ENCODE results near the gene EEPD1.
"Not testable (repeated sequence)": the region's sequence is repeated elsewhere in the genome, so short reads cannot be mapped to it uniquely, and the experiment has no call there.

Gene EEPD1

GRCh38 chr7:36141351-36141750 is 11.7 kb upstream of the EEPD1 start:
- DNase-seq (ENCODE audit: extremely low spot score): no peak
- TF ChIP-seq L3MBTL2 (conservative IDR thresholded peaks at IDR 0.05) (no peak), FOXA1 (IDR thresholded peaks at IDR 0.05) (no peak), FOXM1 (IDR thresholded peaks at IDR 0.05; ENCODE audit: borderline replicate concordance) (no peak), LEF1 (IDR thresholded peaks at IDR 0.05; ENCODE audit: borderline replicate concordance) (no peak), HDGF (IDR thresholded peaks at IDR 0.05; ENCODE audit: borderline replicate concordance) (no peak), ARNT (IDR thresholded peaks at IDR 0.05) (no peak), BHLHE40 (IDR thresholded peaks at IDR 0.05; ENCODE audit: borderline replicate concordance) (no peak), ZNF384 (IDR thresholded peaks at IDR 0.05) (no peak), SUZ12 (IDR thresholded peaks at IDR 0.05) (no peak), SP1 (IDR thresholded peaks at IDR 0.05) (no peak), FOXK2 (IDR thresholded peaks at IDR 0.05) (no peak)
- POLR2A ChIA-PET: no interaction called here
- CTCF ChIA-PET: no interaction called here

GRCh38 chr7:36141850-36142249 is 11.2 kb upstream of the EEPD1 start:
- TF ChIP-seq FOXA1 (IDR thresholded peaks at IDR 0.05) (no peak), SUZ12 (IDR thresholded peaks at IDR 0.05) (no peak), ELF4 (IDR thresholded peaks at IDR 0.05) (no peak), TARDBP (IDR thresholded peaks at IDR 0.05) (no peak), PKNOX1 (IDR thresholded peaks at IDR 0.05) (no peak), SP1 (IDR thresholded peaks at IDR 0.05) (no peak), L3MBTL2 (conservative IDR thresholded peaks at IDR 0.05) (no peak), NFRKB (IDR thresholded peaks at IDR 0.05) (no peak), FOXK2 (IDR thresholded peaks at IDR 0.05) (no peak), FOXM1 (IDR thresholded peaks at IDR 0.05; ENCODE audit: borderline replicate concordance) (no peak), ARNT (IDR thresholded peaks at IDR 0.05) (no peak), HDGF (IDR thresholded peaks at IDR 0.05; ENCODE audit: borderline replicate concordance) (no peak), CTBP1 (IDR thresholded peaks at IDR 0.05; ENCODE audit: borderline replicate concordance) (no peak), BHLHE40 (IDR thresholded peaks at IDR 0.05; ENCODE audit: borderline replicate concordance) (no peak), LEF1 (IDR thresholded peaks at IDR 0.05; ENCODE audit: borderline replicate concordance) (no peak)
- ChIA-PET POLR2A (no interaction called here), CTCF (no interaction called here)

GRCh38 chr7:36144189-36144588 is 8.9 kb upstream of the EEPD1 start:
- TF ChIP-seq NFRKB (IDR thresholded peaks at IDR 0.05): no peak
- no peak for TF ChIP-seq PKNOX1 (IDR thresholded peaks at IDR 0.05)
- TF ChIP-seq LEF1 (IDR thresholded peaks at IDR 0.05; ENCODE audit: borderline replicate concordance): no peak
- TF ChIP-seq L3MBTL2 (conservative IDR thresholded peaks at IDR 0.05): no peak
- no peak for TF ChIP-seq ELF4 (IDR thresholded peaks at IDR 0.05)
- TF ChIP-seq FOXK2 (IDR thresholded peaks at IDR 0.05): no peak
- no peak for TF ChIP-seq FOXA1 (IDR thresholded peaks at IDR 0.05)
- no peak for TF ChIP-seq ZNF384 (IDR thresholded peaks at IDR 0.05)
- no peak for TF ChIP-seq SP1 (IDR thresholded peaks at IDR 0.05)
- no peak for TF ChIP-seq TARDBP (IDR thresholded peaks at IDR 0.05)
- TF ChIP-seq SUZ12 (IDR thresholded peaks at IDR 0.05): no peak
- no peak for TF ChIP-seq BHLHE40 (IDR thresholded peaks at IDR 0.05; ENCODE audit: borderline replicate concordance)
- no peak for TF ChIP-seq ARNT (IDR thresholded peaks at IDR 0.05)
- no peak for TF ChIP-seq CTBP1 (IDR thresholded peaks at IDR 0.05; ENCODE audit: borderline replicate concordance)
- TF ChIP-seq FOXM1 (IDR thresholded peaks at IDR 0.05; ENCODE audit: borderline replicate concordance): no peak
- no peak for TF ChIP-seq HDGF (IDR thresholded peaks at IDR 0.05; ENCODE audit: borderline replicate concordance)
- CTCF ChIA-PET: interaction anchor here (0.7 to 1.3 kb wide), 3 partner anchors 15 to 63 kb away, joined by 3 to 4 read pairs (median 4); no protein-coding TSS in a partner anchor
- DNase-seq (ENCODE audit: extremely low spot score): no peak
- POLR2A ChIA-PET: no interaction called here

More at GRCh38 chr7:36141850-36142249, 11.2 kb upstream of the EEPD1 start:
- no peak for DNase-seq (ENCODE audit: extremely low spot score)

- ChIA-PET POLR2A (no interaction called here), CTCF (interaction anchor here (1.3 kb wide), 1 partner anchor 19 kb away, joined by 4 read pairs; no protein-coding TSS in a partner anchor)
- DNase-seq (ENCODE audit: extremely low spot score): no peak
- no peak for TF ChIP-seq ZNF384 (IDR thresholded peaks at IDR 0.05)
- no peak for TF ChIP-seq SUZ12 (IDR thresholded peaks at IDR 0.05)
- TF ChIP-seq CTBP1 (IDR thresholded peaks at IDR 0.05; ENCODE audit: borderline replicate concordance): no peak
- no peak for TF ChIP-seq FOXK2 (IDR thresholded peaks at IDR 0.05)
- TF ChIP-seq FOXA1 (IDR thresholded peaks at IDR 0.05): no peak
- TF ChIP-seq NFRKB (IDR thresholded peaks at IDR 0.05): no peak
- TF ChIP-seq ELF4 (IDR thresholded peaks at IDR 0.05): no peak
- no peak for TF ChIP-seq ARNT (IDR thresholded peaks at IDR 0.05)
- TF ChIP-seq HDGF (IDR thresholded peaks at IDR 0.05; ENCODE audit: borderline replicate concordance): no peak
- no peak for TF ChIP-seq BHLHE40 (IDR thresholded peaks at IDR 0.05; ENCODE audit: borderline replicate concordance)
- TF ChIP-seq TARDBP (IDR thresholded peaks at IDR 0.05): no peak
- TF ChIP-seq SP1 (IDR thresholded peaks at IDR 0.05): no peak
- TF ChIP-seq PKNOX1 (IDR thresholded peaks at IDR 0.05): no peak
- TF ChIP-seq LEF1 (IDR thresholded peaks at IDR 0.05; ENCODE audit: borderline replicate concordance): no peak
- TF ChIP-seq FOXM1 (IDR thresholded peaks at IDR 0.05; ENCODE audit: borderline replicate concordance): no peak
These were observed 7.4 kb upstream of the EEPD1 start for GRCh38 chr7:36145686-36146085.

- no peak for TF ChIP-seq FOXA1 (IDR thresholded peaks at IDR 0.05)
- no peak for TF ChIP-seq NFRKB (IDR thresholded peaks at IDR 0.05)
- no peak for TF ChIP-seq FOXM1 (IDR thresholded peaks at IDR 0.05; ENCODE audit: borderline replicate concordance)
- CTCF ChIA-PET: no interaction called here
- no peak for DNase-seq (ENCODE audit: extremely low spot score)
- POLR2A ChIA-PET: no interaction called here
These were observed 5.7 kb upstream of the EEPD1 start for GRCh38 chr7:36147361-36147760.

GRCh38 chr7:36148422-36149065 is 4.5 kb upstream of the EEPD1 start:
- TF ChIP-seq CTBP1 (IDR thresholded peaks at IDR 0.05; ENCODE audit: borderline replicate concordance) (no peak), LEF1 (IDR thresholded peaks at IDR 0.05; ENCODE audit: borderline replicate concordance) (no peak), ARNT (IDR thresholded peaks at IDR 0.05) (no peak), TARDBP (IDR thresholded peaks at IDR 0.05) (no peak), FOXM1 (IDR thresholded peaks at IDR 0.05; ENCODE audit: borderline replicate concordance) (no peak), SUZ12 (IDR thresholded peaks at IDR 0.05) (no peak), FOXA1 (IDR thresholded peaks at IDR 0.05) (no peak), BHLHE40 (IDR thresholded peaks at IDR 0.05; ENCODE audit: borderline replicate concordance) (no peak), HDGF (IDR thresholded peaks at IDR 0.05; ENCODE audit: borderline replicate concordance) (no peak), SP1 (IDR thresholded peaks at IDR 0.05) (no peak), ZNF384 (IDR thresholded peaks at IDR 0.05) (no peak), FOXK2 (IDR thresholded peaks at IDR 0.05) (no peak), ELF4 (IDR thresholded peaks at IDR 0.05) (no peak), PKNOX1 (IDR thresholded peaks at IDR 0.05) (no peak), NFRKB (IDR thresholded peaks at IDR 0.05) (no peak)
- CTCF ChIA-PET: no interaction called here

GRCh38 chr7:36149240-36149639 is 3.8 kb upstream of the EEPD1 start:
- CTCF ChIA-PET; DNase-seq (ENCODE audit: extremely low spot score); POLR2A ChIA-PET: not testable (repeated sequence)

More at GRCh38 chr7:36148422-36149065, 4.5 kb upstream of the EEPD1 start:
- POLR2A ChIA-PET: no interaction called here
- no peak for DNase-seq (ENCODE audit: extremely low spot score)

Measured in HEK293T (cell line).